HG02840 (cell line): ENCODE data around the gene TFF3.

Experiments
- ATAC-seq: cut with Tn5 transposase; IDR thresholded peaks from one replicate; pipeline ENCODE4 v1.9.1; 2021; ENCODE audit warnings: mild to moderate bottlenecking, moderate library complexity, moderate number of reproducible peaks; ENCODE audit not compliant: unreplicated experiment, low FRiP score

The TFF3 gene

DNA sequence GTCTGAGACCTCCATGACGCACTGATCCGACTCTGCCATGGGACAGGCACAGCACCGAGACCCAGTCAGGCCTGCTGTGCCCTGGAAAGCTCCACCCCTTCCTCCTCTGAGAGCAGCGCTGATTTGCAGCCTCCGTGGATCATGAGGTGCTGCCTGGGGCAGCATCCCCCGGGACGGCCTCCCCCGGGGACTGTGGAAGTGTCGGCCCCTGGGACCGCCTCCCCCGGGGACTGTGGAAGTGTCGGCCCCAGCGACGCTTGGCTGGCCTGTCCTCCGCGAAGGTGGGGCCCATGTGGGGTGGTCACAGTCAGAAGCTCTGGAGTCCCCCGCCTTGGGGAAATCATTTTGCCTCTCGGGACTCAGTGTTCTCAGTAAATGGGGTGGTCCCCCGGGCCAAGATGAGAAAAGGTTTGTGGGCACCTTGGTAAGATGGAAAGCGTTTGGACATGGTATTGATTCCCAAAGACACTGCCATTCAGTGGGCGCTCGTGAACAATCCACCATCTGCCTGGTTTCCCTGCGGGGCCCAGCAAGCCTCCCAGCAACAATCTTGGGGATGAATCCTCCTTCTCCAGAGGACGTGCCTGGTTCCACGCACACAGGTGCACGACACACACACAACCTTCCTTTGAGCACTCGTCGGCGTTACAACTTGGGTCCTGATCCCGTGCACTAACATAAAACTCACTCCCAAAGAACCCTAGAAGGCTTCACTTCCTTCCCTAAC is 32.6 kb upstream of the TFF3 start:
- no peak for ATAC-seq

DNA sequence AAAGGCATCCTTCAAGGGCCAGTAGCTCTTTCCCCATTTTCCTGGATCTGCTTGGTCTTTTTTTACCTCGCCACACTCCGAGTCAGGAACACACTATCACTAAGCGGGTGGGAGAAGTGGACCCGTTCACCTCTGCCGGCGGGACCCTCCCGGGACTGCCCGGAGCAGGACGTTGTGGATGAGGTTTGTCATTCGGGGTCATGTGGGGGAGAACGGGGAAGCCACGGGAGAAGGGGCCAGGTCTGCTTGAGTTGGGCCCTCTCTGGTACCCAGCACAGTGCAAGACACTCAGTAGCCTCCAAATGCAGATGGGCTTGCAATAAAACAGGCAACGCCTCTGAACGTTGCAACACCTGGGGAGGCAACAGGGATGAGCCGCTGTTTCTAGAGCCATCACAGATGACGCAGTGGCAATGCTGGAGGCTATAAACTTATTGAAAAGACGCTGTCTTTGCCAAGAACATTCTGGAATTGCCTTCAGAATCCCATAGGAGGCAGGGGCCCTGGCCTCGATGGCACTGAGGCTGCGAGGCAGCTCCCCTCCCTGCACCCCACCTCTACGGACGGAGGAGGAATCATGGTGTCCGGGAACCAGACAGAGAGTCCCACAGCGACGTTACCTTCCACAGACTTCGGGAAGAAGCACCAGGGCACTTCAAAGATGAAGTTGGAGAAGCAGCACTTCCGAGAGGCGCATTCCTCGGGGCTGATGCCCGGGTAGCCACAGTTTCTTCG is 31.8 kb upstream of the TFF3 start:
- no peak for ATAC-seq

GRCh38 chr21:42346441-42346840 is 31.2 kb upstream of the TFF3 start:
- no peak for ATAC-seq

DNA sequence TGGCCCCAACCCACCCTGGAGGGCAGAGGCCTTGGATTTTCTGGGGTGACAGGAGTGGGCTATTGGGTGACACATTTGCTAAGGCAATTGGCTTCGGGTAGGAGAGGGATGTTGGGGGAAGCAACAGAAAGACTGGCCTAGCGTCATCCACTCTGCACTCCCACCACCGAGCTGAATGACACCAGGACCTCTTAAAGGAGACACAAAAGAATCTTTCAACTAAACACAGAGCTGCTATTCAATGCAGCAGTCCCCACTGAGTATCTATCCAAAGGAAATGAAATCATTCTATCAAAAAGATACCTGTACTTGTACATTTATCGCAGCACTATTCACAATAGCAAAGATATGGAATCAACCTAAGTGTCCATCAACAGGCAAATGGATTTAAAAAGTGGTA is 29.4 kb upstream of the TFF3 start:
- no peak for ATAC-seq

- ATAC-seq = no peak
These were observed 28.8 kb upstream of the TFF3 start for GRCh38 chr21:42343963-42344510.

DNA sequence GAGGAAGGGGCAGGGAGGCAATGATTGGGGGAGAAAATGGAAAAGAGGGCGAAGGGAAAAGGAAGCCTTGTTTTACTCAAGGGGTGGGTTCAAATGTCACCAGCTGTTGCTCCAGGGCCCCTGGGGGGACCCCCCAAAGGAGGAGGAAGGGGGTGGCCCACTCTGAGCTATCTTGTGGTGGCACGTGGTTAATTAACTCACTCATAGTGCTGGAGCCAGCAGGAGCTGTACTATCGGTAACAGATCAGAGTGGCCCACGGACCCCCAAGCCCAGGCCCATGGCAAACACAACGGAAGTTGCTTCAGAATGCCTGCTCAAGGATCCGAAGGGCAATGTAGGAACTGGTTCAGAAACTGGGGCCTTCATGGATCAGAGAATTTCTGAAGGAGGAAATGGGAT is 28.3 kb upstream of the TFF3 start:
- ATAC-seq = no peak

GRCh38 chr21:42343101-42343500 is 27.9 kb upstream of the TFF3 start:
- ATAC-seq = no peak

DNA sequence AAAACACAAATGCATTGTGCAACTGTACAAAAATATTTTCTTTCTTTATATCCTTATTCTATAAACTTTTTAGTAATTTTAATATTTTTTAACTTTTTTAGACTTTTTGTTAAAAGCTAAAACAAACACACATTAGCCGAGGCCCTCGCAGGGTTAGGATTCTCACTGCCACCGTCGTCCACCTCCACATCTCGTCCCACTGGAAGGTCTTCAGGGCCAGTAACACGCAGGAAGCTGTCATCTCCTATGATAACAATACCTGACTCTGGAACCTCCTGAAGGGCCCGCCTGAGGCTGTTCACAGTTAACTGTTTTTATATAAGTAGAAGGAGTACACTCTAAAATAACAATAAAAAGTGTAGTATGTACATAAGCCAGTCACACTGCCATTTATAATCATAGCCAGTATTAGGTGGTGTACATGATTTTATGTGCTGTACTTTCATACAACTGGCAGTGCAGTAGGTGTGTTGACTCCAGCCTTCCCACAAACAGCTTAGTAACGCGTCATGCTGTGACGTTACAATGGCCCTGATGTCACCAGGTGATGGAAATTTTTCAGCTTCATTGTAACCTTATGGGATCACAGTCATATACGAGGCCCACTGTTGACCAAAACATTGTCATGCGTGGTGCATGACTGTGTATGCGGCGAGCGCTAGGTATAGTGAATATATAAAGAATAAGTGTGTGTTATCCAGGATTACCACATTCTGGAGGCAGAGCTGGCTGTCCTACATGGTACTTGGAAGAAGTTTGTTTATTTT is 26.8 kb upstream of the TFF3 start:
- ATAC-seq = no peak

DNA sequence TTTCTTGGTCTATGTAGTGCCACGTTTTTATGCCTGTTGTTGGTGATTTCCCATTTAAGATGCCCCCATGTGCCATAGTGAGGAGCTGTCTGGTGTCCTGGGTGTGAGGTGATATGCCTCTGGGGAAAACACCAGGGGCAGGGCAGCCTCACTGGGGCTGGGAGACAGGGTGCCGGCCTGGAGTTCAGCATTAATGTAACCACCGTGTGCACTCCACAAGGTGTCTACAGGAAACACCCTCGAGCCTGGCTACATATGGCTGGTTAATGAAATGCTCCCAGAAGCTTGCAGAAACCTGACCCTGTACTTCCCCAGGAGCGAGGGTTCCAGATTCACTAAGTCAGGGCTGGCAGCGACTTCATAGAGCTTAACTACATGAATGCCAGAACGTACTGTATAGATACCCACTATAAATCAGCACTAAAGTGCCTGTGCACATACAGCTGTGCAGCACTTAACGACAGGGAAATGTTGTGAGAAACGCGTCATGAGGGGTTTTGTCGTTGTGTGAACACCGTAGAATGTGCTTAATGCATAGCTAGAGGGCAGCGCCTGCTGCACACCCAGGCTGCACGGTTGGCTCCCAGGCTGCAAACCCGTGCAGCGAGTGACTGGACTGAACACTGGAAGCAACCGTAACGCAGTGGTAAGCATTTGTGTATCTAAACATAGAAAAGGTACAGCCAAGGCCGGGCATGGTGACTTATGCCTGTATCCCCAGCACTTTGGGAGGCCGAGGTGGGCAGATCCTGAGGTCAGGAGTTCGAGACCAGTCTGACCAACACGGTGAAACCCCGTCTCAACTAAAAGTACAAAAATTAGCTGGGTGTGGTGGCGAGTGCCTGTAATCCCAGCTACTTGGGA is 25.2 kb upstream of the TFF3 start:
- ATAC-seq = no peak

DNA sequence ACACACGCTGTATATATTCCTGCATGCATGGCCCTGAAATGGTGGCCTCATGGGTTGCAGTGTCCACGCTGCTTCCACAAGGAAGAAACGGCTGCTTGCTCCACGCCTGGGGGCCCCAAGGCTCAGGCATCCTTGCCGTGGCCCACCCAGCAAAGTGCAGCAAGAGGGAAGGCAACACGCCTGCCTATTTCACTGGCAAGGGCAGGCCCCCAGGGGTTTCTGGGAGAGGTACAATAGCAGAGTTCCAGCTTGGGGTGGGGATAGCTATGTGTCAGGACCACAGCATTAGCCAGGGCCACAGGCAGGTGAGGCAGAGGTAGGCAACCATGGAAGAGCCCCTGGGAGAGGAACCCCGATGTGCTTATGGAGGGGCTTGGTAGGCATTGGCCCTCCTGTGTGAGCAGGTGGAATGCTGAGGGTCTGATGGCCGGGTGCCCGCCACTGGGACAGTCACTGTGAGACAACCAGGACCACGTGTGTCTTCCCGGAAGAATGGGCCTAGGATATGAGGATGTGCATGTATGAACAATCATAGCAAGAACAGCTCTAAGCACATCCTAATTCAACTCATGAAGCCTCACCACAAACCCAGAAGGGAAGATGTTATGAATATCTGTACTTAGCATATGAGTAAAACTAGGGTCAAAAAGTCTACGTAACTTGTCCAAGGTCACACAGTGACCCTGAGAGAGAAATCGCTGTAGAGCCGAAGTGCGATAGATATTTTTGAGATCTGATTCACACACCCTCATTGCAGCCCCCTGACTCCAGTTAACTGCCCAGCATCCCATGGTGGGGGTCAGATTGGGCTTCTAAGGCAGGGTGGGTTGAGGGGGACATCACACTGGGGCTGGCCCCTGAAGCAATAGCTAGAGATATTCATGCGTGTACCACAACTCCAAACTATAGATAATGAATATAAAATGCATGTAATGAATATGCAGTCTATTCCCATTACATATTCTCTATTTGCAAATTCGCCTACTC is 23.8 kb upstream of the TFF3 start:
- no peak for ATAC-seq

- no peak for ATAC-seq
These were observed 22.9 kb upstream of the TFF3 start for GRCh38 chr21:42337830-42338728.

- ATAC-seq = no peak
These were observed 22.1 kb upstream of the TFF3 start for GRCh38 chr21:42337276-42337675.

DNA sequence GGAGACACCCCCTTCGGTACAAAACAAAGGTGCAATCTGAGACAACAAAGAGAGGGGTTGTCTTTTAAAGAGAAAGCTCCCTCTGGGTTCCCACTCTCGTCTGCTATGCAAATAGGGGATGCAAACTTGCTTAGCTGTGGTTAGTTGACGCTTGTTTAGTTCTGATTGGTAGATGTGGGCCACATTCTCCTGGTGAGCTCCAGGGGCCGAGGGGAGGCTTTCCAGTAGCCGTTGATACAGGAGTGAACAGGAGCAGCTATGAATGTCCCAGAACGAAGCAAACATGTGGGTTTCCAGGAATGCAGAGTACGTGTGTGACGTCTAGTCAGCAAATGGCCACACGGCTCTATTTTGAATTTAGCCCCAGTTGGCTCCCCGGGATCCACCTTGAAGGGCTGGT is 20.8 kb upstream of the TFF3 start:
- no peak for ATAC-seq

DNA sequence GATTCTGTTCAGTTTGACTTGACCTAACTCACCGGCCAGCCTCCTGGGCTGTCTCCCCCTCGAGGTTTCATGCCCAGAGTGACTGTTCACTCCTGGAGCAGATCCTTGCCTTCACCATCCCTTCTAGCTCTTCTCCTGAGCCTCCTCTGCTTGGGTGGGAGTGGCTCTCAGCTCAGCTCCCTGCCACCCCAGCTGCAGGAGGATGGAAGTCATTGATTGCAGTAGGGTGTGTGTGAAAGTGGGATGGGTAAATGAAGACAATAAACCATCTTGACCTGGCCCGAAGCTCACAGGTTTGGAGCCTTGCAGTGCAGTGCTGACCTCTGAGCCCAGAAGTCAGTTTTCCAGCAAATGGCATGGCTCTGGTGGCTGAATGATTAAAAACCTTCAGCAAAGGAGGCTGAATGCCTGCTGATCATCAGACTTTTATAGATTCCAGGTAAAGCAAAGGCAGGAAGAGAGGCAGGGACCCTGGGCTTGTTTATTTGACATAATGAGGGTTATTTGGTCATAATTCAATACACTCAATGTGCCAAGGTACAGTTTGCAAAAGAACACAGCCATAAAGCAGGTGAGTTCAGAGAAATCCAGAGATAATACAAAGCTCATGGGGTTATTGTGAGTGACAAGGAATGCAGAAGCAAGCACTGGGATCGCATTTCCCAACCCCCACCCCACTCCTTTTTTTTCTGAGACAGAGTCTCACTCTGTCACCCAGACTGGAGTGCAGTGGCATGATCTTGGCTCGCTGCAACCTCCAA is 17.5 kb upstream of the TFF3 start:
- no peak for ATAC-seq

DNA sequence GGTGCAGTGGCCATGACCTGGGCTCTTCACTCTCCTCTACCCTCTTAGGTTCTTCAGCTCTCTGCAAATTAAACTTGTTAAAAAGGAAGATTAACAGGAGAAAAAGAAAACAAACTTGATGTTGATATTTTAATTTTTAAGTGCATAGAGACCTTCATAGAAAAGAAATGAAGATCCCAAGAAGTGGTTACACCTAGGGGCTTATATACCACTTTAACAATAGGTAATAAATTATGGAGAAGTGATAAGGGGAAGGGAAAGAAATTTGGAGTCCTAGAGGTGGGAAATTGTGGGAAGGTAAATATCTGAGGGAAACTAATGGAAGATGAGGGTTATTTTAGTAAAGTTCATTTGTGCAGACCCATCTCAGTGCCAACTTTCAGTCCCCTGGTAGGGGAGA is 16.5 kb upstream of the TFF3 start:
- no peak for ATAC-seq

DNA sequence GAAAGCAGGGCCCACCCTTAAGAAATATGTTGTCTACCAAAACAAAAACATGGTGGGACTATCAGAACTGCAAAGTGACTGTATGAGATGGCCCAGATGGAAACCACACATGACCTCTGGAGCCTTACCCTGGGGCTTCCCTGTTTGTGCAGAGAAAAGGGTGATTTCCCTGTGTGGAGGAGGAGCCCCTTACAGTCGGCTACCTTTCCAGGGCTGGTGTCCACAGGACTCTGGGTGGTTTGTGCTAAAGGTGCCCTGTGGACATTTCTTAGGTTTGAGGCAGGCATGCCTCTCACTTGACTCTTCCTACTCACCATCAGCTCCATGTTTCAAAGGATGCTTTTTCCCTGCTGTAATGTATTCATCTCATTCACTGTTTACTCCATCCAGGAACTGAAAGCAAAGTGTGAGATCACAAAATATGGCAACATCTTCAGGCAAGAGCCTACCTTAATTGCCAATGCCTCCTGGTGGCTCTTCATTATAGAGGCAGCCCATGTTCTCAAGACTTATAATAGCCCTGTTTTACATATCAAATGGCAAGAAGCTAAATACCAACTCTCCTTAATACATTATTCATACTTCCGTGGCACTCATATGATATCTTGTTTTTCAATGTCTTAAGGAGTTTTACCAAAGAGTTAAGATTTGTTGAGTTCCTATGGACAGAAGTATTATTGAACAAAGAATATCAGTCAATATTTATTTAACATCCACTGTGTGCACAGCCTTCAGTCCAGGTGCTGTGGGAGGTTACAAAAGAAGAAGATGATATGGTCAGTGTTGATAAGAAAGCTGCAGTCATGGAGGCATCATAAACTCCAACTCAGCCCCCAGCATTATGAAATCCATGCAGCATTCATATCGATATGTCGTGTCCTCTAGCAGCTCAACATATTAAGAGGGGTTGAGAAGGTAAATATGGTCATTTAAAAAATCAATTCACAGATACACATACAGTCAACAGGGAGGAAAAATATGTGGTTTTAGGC is 15.5 kb upstream of the TFF3 start:
- ATAC-seq = no peak
